GM12875 (cell line): ENCODE measurements around the gene ZNF397.
"Not testable (repeated sequence)": the region's sequence is repeated elsewhere in the genome, so short reads cannot be mapped to it uniquely, and the experiment has no call there.

ENCODE experiments used
- H3K4me3 ChIP-seq: one replicate; pipeline ENCODE4 v1.5.1; 2011; ENCODE audit warnings: low read depth, low read length, control low read depth
- CTCF ChIP-seq: IDR thresholded peaks from 2 replicates; pipeline ENCODE4 v1.5.1; 2011; ENCODE audit warnings: low read depth, mild to moderate bottlenecking, control low read depth, inconsistent platforms, low read length, moderate library complexity, borderline replicate concordance; ENCODE audit not compliant: insufficient read depth

ZNF397 gene

GRCh38 chr18:35205199-35205712 is 35.6 kb upstream of the ZNF397 start:
- TF ChIP-seq CTCF = no peak
- no peak overlapping the region for H3K4me3 ChIP-seq

- H3K4me3 ChIP-seq = not testable (repeated sequence)
These were observed 34.9 kb upstream of the ZNF397 start for GRCh38 chr18:35205746-35206458.

GRCh38 chr18:35215026-35215425 is 25.8 kb upstream of the ZNF397 start:
- H3K4me3 ChIP-seq = no peak overlapping the region
- no peak for TF ChIP-seq CTCF

GRCh38 chr18:35216611-35217010 is 24.2 kb upstream of the ZNF397 start:
- not testable (repeated sequence) for H3K4me3 ChIP-seq

GRCh38 chr18:35219331-35219730 is 21.5 kb upstream of the ZNF397 start:
- not testable (repeated sequence) for H3K4me3 ChIP-seq

GRCh38 chr18:35220424-35220823 is 20.4 kb upstream of the ZNF397 start:
- no peak overlapping the region for H3K4me3 ChIP-seq
- TF ChIP-seq CTCF = no peak

GRCh38 chr18:35223797-35224196 is 17.0 kb upstream of the ZNF397 start:
- no peak overlapping the region for H3K4me3 ChIP-seq
- no peak for TF ChIP-seq CTCF

GRCh38 chr18:35227254-35227653 is 13.6 kb upstream of the ZNF397 start:
- no peak for TF ChIP-seq CTCF
- H3K4me3 ChIP-seq = no peak overlapping the region

GRCh38 chr18:35231052-35231451 is 9.8 kb upstream of the ZNF397 start:
- peak; percentile 75 for TF ChIP-seq CTCF
- H3K4me3 ChIP-seq = no peak overlapping the region
